Right ventricle myocardium superior (tissue), 1 donor: ENCODE data around the gene WDTC1. TPM values are rescaled to one million over a fixed set of nuclear protein-coding genes. Genes with fewer than 3 reads are reported as not detected.

ENCODE experiments used
- ATAC-seq: fragments of 200-7000 bp; cut with Tn5 transposase; one replicate; pipeline ENCODE4 v1.9.1; 2020; ENCODE audit warnings: mild to moderate bottlenecking; ENCODE audit not compliant: poor library complexity
- DNase-seq: peaks from one replicate; pipeline ENCODE4 v3.0.0-alpha.2; 2020
- intact Hi-C: fragments of 100-400 bp; cut with DNase I; formaldehyde crosslinking; loops from one replicate; pipeline ENCODE4 v1.11.2; 2022
- total RNA-seq: library from RNA; stranded (reverse); fragmentation: NEBNext Ultra II Directional; extraction: Animal tissue kit (Norgen Biotek cat#: 25700); gene quantifications from one replicate; pipeline ENCODE4 v1.2.1, GENCODE V29; 2021
- donor health status: DM: no; HTN: yes; CAD: no; lungs with severe emphysema.

The WDTC1 gene
- total RNA-seq, 1 donor from 2014 or later, result 61.1 TPM

- intact Hi-C loops, result no loop called here
- DNase-seq, result peak; percentile 99
Observed at GRCh38 chr1:27321813-27322568, 87.6 kb downstream of the WDTC1 start, which contains the start of gene TMEM222. Gene TMEM222, plus strand, starts transcription at chr1:27322163. Its CDS starts 35 bp downstream, at chr1:27322198.

DNA sequence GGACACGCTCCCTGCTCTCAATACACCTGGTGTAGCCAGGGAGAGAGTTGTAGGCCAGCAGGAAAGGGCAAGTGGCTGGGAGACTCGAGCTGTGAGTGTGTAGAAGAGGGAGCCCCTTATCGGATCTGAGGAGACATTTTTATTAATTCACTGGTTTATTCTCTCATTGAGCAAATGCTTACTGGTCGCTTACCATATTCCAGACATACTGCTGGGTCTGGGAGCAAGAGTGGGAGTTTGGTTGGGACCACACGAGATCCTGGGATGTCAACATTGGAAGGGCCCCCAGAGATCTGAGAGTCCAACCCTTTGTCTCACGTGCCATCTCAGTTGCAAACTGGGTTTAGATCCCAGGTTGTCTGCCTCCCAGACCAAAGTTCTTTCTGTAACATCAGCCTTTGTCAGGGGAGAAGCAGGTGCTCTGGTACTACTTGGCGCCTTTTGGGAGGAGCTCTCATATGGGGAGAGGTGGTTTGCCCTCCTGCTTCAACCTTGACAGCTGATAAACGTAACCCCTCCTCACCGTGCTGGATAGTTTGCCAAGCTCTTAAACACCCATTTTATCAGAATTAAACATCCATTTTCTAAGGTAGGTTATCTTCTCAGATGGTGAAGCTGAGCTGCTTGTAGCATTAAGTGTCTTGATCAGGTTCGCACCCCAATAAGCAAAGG is 88.3 kb downstream of the WDTC1 start:
- no peak for ATAC-seq
- no peak for DNase-seq
- intact Hi-C loops, result no loop called here

More at GRCh38 chr1:27321813-27322568, 87.6 kb downstream of the WDTC1 start, which contains the start of gene TMEM222:
- peak; percentile 99 for ATAC-seq

GRCh38 chr1:27325286-27325685 is 90.9 kb downstream of the WDTC1 start:
- intact Hi-C loops, result no loop called here
- DNase-seq (no peak), ATAC-seq (no peak)

GRCh38 chr1:27327964-27328363 is 93.5 kb downstream of the WDTC1 start:
- DNase-seq (no peak), ATAC-seq (no peak)
- intact Hi-C loops, result no loop called here

DNA sequence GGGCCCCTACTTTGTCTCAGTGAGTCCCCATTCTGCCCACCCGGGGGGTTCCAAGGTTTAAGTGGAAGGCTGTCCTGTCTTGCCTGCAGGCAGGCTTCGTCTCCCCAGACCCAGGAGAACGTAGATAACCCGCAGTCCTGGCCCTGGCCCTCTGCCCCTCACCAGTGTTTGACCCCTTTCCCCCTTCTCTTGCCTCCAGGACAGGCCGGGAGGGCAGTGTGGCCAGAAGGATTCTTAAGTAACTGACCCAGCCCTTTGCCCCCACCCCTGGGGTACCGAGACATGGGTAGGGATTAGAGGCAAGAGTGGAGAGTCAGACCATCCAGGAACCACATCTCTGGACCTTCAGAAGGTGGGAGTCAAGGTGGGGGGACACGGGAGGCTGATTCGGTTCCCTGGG is 96.4 kb downstream of the WDTC1 start:
- intact Hi-C loops, result no loop called here
- ATAC-seq (no peak), DNase-seq (no peak)

GRCh38 chr1:27331426-27331825 is 97.0 kb downstream of the WDTC1 start:
- DNase-seq (no peak), ATAC-seq (no peak)
- intact Hi-C loops, result no loop called here

DNA sequence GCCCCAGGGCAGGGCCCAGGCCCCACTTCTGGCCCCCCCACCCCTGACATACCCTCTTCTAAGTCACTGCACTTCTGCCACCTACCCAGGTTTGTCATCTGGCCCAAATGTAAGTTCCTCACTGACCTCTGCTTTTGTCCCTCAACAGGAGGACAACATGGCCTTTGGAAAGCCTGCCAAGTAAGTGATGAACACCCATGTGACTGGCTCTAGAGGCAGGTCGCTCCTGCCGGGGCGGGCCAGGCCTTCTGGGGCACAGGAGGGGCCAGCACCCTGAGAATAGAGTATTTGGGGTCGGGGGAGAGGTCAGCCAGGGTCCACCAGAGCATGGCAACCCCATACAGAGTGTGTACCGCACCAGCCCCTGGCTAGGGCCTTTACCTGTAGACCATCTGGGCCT is 97.5 kb downstream of the WDTC1 start:
- DNase-seq (no peak), ATAC-seq (peak; percentile 63)
- intact Hi-C loops, result no loop called here

- peak; percentile 71 for DNase-seq
- intact Hi-C loops, result no loop called here
- peak; percentile 50 for ATAC-seq
Observed at GRCh38 chr1:27332536-27333281, 98.3 kb downstream of the WDTC1 start.

DNA sequence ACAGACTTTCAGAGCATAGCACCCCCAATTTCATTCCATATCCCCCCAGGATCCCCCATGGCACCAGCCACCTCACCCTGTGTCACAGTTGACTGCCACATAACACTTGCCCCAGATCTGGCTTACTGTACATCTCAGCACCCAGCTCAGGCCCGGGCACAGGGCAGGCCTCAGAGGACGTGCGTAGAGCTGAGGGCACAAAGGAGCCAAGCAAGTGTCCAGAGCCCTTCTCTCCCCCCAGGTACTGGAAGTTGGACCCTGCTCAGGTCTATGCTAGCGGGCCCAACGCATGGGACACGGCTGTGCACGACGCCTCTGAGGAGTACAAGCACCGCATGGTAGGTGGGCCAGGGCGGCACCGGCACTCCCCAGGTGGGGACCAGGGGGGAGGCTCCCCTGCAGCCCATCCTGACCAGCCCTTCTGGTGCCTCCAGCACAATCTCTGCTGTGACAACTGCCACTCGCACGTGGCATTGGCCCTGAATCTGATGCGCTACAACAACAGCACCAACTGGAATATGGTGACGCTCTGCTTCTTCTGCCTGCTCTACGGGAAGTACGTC is 99.4 kb downstream of the WDTC1 start:
- no peak for ATAC-seq
- DNase-seq, result no peak
- intact Hi-C loops, result no loop called here

GRCh38 chr1:27335506-27336422 is 101.3 kb downstream of the WDTC1 start:
- ATAC-seq (no peak), DNase-seq (no peak)

GRCh38 chr1:27336756-27337155 is 102.3 kb downstream of the WDTC1 start:
- intact Hi-C loops, result no loop called here
- ATAC-seq (no peak), DNase-seq (no peak)

More at GRCh38 chr1:27335506-27336422, 101.3 kb downstream of the WDTC1 start:
- intact Hi-C loops, result no loop called here

GRCh38 chr1:27338751-27339150 is 104.3 kb downstream of the WDTC1 start:
- DNase-seq (no peak), ATAC-seq (no peak)
- intact Hi-C loops, result no loop called here

DNA sequence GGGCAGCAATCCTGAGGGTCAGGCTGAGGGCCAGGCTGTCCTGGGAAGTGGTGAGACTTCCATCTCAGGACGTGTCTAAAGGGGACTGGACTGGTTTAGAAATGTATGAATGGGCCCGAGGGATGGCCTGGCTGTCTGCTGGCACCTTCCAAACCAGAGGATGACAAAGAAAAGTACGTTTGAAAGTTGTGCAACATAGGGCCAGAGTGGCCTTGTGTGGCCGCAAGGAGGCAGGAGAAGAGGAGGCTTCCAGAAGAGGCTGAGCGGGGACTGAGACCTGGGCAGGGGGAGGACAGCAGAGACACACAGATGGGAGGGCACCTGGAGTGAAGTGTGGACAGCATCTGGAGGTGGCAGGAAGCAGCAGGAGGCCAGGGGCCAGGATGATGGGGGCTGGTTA is 104.8 kb downstream of the WDTC1 start:
- no peak for ATAC-seq
- intact Hi-C loops, result no loop called here
- no peak for DNase-seq

DNA sequence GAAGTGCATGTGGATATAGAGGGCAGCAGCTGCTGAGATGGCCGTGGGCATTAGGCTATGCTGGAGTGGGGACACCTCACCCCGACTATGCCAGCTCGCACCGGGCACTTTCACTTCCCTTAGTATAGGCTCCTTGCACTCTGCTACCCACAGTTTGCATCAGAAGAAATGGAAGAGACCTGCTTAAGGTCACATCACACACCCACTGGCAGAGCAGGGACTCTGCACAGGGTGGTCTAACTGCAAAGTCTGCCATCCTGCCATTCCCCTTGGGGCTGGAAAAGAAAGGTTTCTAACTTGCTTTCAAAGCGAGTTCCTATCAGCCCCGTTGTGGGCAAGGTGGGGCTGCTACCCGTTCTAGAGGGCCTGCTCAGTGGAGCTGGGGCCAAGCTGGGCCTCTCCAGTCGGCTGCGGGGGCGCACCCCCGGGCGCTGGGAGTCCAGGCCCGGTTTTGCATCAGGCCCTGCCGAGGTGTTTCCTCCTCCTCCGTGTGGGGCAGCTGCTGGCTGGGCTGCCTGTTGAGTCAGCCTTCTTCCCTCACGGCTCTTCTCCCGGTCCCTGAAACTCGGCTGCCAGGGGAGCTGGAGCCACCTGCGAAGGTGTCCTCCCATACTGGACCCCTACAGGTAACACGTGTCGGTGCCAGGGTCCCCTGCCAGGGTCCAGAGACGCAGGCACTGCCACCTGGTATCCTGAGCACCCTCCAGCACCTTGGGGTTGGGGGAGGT is 107.3 kb downstream of the WDTC1 start, which contains the start of gene SYTL1:
SYTL1 (plus strand) TSS at position 498 of the 728 bp plus-strand sequence. CDS start 3,313 bp downstream, outside the sequence.
- ATAC-seq (peak; percentile 28), DNase-seq (peak; percentile 61)
- intact Hi-C loops, result no loop called here

DNA sequence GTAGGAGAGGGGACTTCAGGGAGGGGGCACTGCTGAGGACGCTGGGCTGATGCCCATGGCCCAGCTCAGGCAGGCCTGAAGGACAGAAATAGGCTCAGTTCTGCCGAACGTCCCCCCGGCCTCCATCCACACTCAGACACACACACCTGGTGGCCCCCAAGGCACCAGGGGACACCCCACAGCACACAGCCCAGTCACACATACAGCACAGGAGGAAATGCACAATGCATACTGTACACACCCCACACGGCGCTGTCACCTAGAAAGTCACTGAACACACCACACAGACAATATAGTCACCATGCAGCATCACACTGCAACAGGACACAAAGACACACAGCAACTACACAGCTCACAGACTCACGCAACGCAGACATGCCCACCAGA is 108.0 kb downstream of the WDTC1 start:
- peak; percentile 16 for ATAC-seq
- intact Hi-C loops, result no loop called here
- no peak for DNase-seq

DNA sequence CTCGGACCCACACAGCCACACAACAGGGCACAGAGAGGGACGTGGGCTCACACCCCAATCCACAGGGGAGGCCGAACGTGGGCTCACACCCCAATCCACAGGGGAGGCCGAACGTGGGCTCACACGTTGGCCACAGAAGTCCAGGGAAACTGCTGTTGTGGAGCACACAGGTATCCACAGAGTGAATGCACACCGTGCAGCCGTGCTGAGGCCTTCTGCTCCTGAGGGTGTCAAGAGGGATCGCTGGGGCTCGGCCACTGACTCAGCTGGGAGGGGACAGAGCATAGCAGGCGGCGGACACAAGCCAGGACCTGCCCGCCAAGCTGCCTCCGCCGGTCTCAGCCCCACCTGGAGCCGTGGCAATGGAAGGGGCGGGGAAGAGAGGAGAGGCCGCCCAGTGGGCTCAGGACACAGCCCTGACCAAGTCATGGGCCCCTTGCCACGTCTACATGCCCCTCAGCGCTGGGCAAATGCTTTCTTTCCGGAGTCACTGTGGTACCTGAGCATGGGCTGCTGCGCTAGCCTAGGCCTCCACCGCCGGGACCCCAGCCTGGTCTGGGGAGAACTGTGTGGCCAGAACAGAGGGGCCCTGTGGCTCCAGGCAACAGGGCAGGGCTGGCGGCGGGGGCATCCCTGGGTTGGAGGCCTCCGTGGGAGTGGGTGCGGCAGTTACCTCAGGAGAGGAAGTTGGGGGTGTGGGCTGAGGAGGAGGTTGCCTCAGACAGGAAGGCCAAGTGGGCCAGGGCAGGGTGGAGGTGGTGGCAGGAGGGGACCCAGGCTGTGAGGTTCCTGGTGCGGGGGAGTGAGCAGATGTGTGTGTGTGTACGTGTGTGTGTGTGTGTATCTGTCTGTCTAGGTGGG is 108.6 kb downstream of the WDTC1 start:
- intact Hi-C loops, result no loop called here
- ATAC-seq, result peak; percentile 26

DNA sequence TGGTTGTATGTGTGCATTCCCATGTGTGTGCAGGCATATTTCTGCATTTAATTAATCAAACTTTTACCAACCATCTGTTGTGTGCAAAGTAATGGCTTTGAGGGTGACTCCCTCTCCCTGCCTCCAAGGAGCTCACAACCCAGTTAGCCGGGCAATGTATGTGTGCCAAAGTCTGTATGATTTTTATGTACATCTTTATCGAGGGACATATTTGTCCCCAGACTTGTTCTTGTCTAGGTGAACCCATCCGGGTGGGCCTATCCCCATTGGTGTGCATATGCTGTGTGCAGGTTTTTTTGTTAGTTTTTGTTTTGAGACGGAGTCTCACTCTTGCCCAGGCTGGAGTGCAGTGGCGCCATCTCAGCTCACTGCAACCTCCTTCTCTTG is 109.2 kb downstream of the WDTC1 start:
- ATAC-seq, result no peak
- intact Hi-C loops, result no loop called here
- DNase-seq, result no peak

More for the DNA sequence above, 108.6 kb downstream of the WDTC1 start:
- peak; percentile 65 for DNase-seq
